ENCODE measurements around the gene KRTAP21-2. TPM values are rescaled to one million over a fixed set of nuclear protein-coding genes. Genes with fewer than 3 reads are reported as not detected.

Gene KRTAP21-2
- polyA plus RNA-seq, 4 donors: not detected

DNA sequence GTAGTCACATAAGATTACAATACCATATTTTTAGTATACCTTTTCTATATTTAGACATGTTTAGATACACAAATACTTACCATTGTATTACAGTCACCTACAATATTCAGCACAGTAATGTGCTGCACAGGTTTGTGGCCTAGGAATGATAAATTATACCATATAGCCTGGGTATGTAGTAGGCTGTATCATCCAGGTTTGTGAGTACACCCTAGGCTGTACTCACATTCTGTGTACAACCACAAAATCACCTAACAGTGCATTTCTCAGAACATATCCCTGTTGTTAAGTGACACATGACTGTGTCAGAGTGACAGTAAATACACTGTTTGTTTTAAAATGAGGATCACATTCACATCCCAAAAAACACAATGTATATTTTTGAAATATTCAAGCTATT lies 39.6 kb downstream of the KRTAP21-2 start:
- Histone ChIP-seq H3K27me3 (ENCODE audit: control insufficient read depth in 3 of 3, insufficient read depth in 3 of 3, low read length in 3 of 3) (no peaks in the 10 kb centered on the region), H3K4me1 (ENCODE audit: control insufficient read depth in 3 of 3, insufficient read depth in 2 of 3, low read depth in 1 of 3, low read length in 2 of 3) (no peaks in the 10 kb centered on the region), H3K36me3 (ENCODE audit: control insufficient read depth in 3 of 3, insufficient read depth in 2 of 3, low read depth in 1 of 3, low read length in 3 of 3) (no peaks in the 10 kb centered on the region), H3K9me3 (ENCODE audit: control insufficient read depth in 2 of 2, insufficient read depth in 1 of 2, low read depth in 1 of 2, low read length in 1 of 2) (no peaks in the 10 kb centered on the region), H3K27ac (ENCODE audit: low read depth in 1 of 3, low read length in 2 of 3) (no peak overlapping the region), H3K4me3 (ENCODE audit: low read depth in 1 of 3, low read length in 3 of 3) (no peak overlapping the region)
- DNase-seq: no peak
- no peak for FAIRE-seq

Other genes starting within 250 kb of the KRTAP21-2 start
- gene KRTAP19-5, start 245.1 kb downstream of the KRTAP21-2 start, polyA plus RNA-seq: not detected
- not detected for gene KRTAP19-6, start 205.4 kb downstream of the KRTAP21-2 start, polyA plus RNA-seq
- not detected for gene KRTAP19-7, start 185.9 kb downstream of the KRTAP21-2 start, polyA plus RNA-seq
- gene KRTAP22-2, start 156.9 kb downstream of the KRTAP21-2 start, polyA plus RNA-seq: not detected
- not detected for gene KRTAP6-3, start 154.8 kb downstream of the KRTAP21-2 start, polyA plus RNA-seq
- not detected for gene KRTAP6-2, start 148.4 kb downstream of the KRTAP21-2 start, polyA plus RNA-seq
- not detected for gene KRTAP22-1, start 146.2 kb downstream of the KRTAP21-2 start, polyA plus RNA-seq
- gene KRTAP6-1, start 133.3 kb downstream of the KRTAP21-2 start, polyA plus RNA-seq: not detected
- not detected for gene KRTAP20-1, start 130.8 kb downstream of the KRTAP21-2 start, polyA plus RNA-seq
- gene KRTAP20-4, start 126.6 kb downstream of the KRTAP21-2 start, polyA plus RNA-seq: not detected
- not detected for gene KRTAP20-2, start 112.1 kb downstream of the KRTAP21-2 start, polyA plus RNA-seq
- not detected for gene KRTAP20-3, start 104.4 kb downstream of the KRTAP21-2 start, polyA plus RNA-seq
- not detected for gene KRTAP21-3, start 28.5 kb downstream of the KRTAP21-2 start, polyA plus RNA-seq
- gene KRTAP21-1, start 8.2 kb upstream of the KRTAP21-2 start, polyA plus RNA-seq: not detected
- gene KRTAP8-1, start 66.0 kb upstream of the KRTAP21-2 start, polyA plus RNA-seq: not detected
- gene KRTAP7-1, start 82.5 kb upstream of the KRTAP21-2 start, polyA plus RNA-seq: not detected
- not detected for gene KRTAP11-1, start 134.3 kb upstream of the KRTAP21-2 start, polyA plus RNA-seq